ENCODE data around the gene ANTXR2. TPM values are rescaled to one million over a fixed set of nuclear protein-coding genes. Genes with fewer than 3 reads are reported as not detected.

Gene ANTXR2
- total and polyA plus RNA-seq, 2 of the 8 experiments (the other 6 are each of a cell fraction or from before 2014, with no cell fraction given) = 1.1 to 7.5 TPM

DNA sequence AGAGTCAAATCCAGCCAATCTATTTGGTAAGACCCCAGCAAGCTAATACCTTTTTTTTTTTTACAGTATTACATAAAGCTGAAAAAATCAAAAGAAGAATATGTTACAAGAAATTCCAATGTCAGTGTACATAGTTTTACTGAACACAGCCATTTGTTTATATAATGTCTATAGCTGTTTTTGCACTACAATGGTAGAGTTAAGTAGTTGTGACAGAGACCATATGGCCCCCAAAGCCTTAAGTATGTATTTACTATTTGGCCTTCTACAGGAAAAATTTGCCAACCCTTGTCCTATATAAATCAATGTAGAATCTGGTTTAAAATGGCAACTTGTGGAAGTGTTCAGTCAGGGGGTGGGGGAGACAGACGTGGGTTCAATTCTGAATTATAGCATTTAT, 60.7 kb downstream of the ANTXR2 start:
- 85% methylated on average over 1 of the region's 1 CpG; no CpG with 5 or more reads in 1 of the 2 experiments for WGBS, 2 experiments (ENCODE audit: extremely low coverage in 1 of 2, insufficient coverage in 1 of 2, insufficient read length in 1 of 2, insufficient replicate concordance in 2 of 2, low coverage in 1 of 2, low lambda C conversion rate in 2 of 2, missing lambda C conversion rate in 1 of 2)
- no peak overlapping the region for H2AFZ ChIP-seq (ENCODE audit: low read length)
- TF ChIP-seq MAFK (IDR thresholded peaks at IDR 0.05; ENCODE audit: low read depth, low read length) (no peak), CTBP2 (IDR thresholded peaks at IDR 0.05; ENCODE audit: borderline replicate concordance, insufficient read depth, insufficient read length, low read length) (no peak)

More for the DNA sequence above, 60.7 kb downstream of the ANTXR2 start:
- no peak overlapping the region for H4K8ac ChIP-seq (ENCODE audit: extremely low read depth, insufficient read depth, low read length)
- no peak overlapping the region for H2BK12ac ChIP-seq (ENCODE audit: low read depth, low read length)
- no peaks in the 10 kb centered on the region for H3K79me1 ChIP-seq (ENCODE audit: low read depth, low read length)
- H3K79me2 ChIP-seq (ENCODE audit: control insufficient read depth in 1 of 2, insufficient read depth in 2 of 2, low read length in 2 of 2) = no peaks in the 10 kb centered on the region
- no peak overlapping the region for H4K91ac ChIP-seq (replicated peaks; ENCODE audit: insufficient read length, low read length)
- H3K23me2 ChIP-seq (ENCODE audit: low read depth, low read length) = no peaks in the 10 kb centered on the region; the same call in 1 of the 2 replicates
- H2AK5ac ChIP-seq (ENCODE audit: low read depth, low read length) = no peak overlapping the region
- H2BK15ac ChIP-seq (ENCODE audit: low read length) = no peak overlapping the region
- H3K4ac ChIP-seq (replicated peaks; ENCODE audit: insufficient read length, low read depth, low read length) = no peak overlapping the region
- no peak overlapping the region for H3K14ac ChIP-seq (ENCODE audit: insufficient read length)
- no peaks in the 10 kb centered on the region for H3K9me3 ChIP-seq (ENCODE audit: insufficient read depth in 2 of 2, low read depth in 1 of 2, low read length in 1 of 2)
- no peak overlapping the region for H3K56ac ChIP-seq (replicated peaks; ENCODE audit: insufficient read length, low read depth, low read length)
- no peaks in the 10 kb centered on the region for H3K36me3 ChIP-seq (ENCODE audit: control insufficient read depth in 2 of 4, insufficient read depth in 4 of 4, low read length in 3 of 4)
- H2BK5ac ChIP-seq (ENCODE audit: low read depth, low read length) = no peak overlapping the region
- H4K5ac ChIP-seq (ENCODE audit: insufficient read length, low read depth, low read length) = no peak overlapping the region
- no peaks in the 10 kb centered on the region for H4K20me1 ChIP-seq (replicated peaks in 1 of 2; ENCODE audit: control insufficient read depth in 1 of 2, insufficient read depth in 2 of 2, low read length in 2 of 2)
- CTCF ChIA-PET (ENCODE audit: partially characterized antibody) = no interaction called here
- POLR2A ChIA-PET (ENCODE audit: partially characterized antibody) = no interaction called here
- no peak overlapping the region for H3K4me3 ChIP-seq (ENCODE audit: extremely low read depth in 1 of 4, insufficient read depth in 2 of 4, low read depth in 3 of 4, low read length in 4 of 4)
- no peak overlapping the region for H3K9ac ChIP-seq (replicated peaks in 1 of 4; ENCODE audit: extremely low read depth in 1 of 4, low read depth in 3 of 4, low read length in 3 of 4)
- no peak overlapping the region for H3K27ac ChIP-seq (ENCODE audit: low read depth, low read length)
- H2BK120ac ChIP-seq (replicated peaks; ENCODE audit: low read depth, low read length) = no peak overlapping the region
- H3K4me1 ChIP-seq (replicated peaks in 1 of 4; ENCODE audit: control insufficient read depth in 3 of 4, insufficient read depth in 4 of 4, low read length in 3 of 4) = no peaks in the 10 kb centered on the region; a peak in 1 of 7 replicates
- H3K18ac ChIP-seq (ENCODE audit: extremely low read depth, low read length) = no peak overlapping the region
- FAIRE-seq = no peak
- no peak overlapping the region for H2BK20ac ChIP-seq (ENCODE audit: low read length)
- DNase-seq (ENCODE audit: low read depth in 1 of 2, low spot score in 2 of 2) = no peak
- H3K4me2 ChIP-seq (ENCODE audit: insufficient read depth in 1 of 2, low read depth in 2 of 2, low read length in 2 of 2) = no peak overlapping the region
- no peak overlapping the region for H3K23ac ChIP-seq (ENCODE audit: insufficient read length)
- H3K27me3 ChIP-seq (replicated peaks in 1 of 4; ENCODE audit: control insufficient read depth in 3 of 4, extremely low read depth in 1 of 4, insufficient read depth in 3 of 4, low read length in 3 of 4) = no peaks in the 10 kb centered on the region

All from H1 (cell line).